HG02852 (cell line): ENCODE results near the gene GJA1.

Experiments used
- ATAC-seq: cut with Tn5 transposase; IDR thresholded peaks from one replicate; pipeline ENCODE4 v1.9.1; 2021; ENCODE audit warnings: mild to moderate bottlenecking, moderate library complexity; ENCODE audit not compliant: unreplicated experiment

The GJA1 gene

GRCh38 chr6:121482004-121482693, 46.7 kb downstream of the GJA1 start:
- no peak for ATAC-seq

DNA sequence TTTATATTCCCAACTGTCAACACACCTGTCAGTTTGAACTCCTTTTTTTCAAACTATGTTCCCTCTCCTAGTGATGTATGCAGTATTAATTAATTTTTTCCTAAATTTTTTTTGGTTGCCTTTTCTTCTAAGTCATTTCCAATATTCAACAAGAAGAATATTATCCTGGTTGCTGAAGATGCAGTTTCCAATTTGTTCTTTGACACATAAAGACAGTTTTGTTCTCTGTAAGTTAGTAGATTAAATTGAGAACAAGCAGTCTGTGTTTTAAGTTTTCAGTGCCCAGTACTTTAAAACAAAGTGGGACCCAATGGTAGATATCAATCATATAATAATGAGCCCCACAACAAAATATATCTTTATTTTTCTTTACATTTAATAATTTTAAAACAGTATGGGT, 47.3 kb downstream of the GJA1 start:
- no peak for ATAC-seq

- ATAC-seq: no peak
Measured at GRCh38 chr6:121485359-121485811, 49.9 kb downstream of the GJA1 start.

GRCh38 chr6:121491576-121491975, 56.1 kb downstream of the GJA1 start:
- no peak for ATAC-seq

GRCh38 chr6:121492536-121492935, 57.1 kb downstream of the GJA1 start:
- no peak for ATAC-seq

- ATAC-seq: no peak
Measured at GRCh38 chr6:121497970-121498375, 62.5 kb downstream of the GJA1 start.

- ATAC-seq: no peak
Measured at GRCh38 chr6:121498481-121499276, 63.2 kb downstream of the GJA1 start.
